Naive B cell (primary cell): Measurements from ENCODE around the gene FAM32A. TPM values are rescaled to one million over a fixed set of nuclear protein-coding genes. Genes with fewer than 3 reads are reported as not detected.
A peak's percentile ranks its signal among the peaks of the same experiment; 100 is the strongest.

Source experiments
- ATAC-seq, 2 donors: fragments of 150-1000 bp; cut with Tn5 transposase; 2 replicates each; pipeline ENCODE4 v1.10.0; 2021; ENCODE audit warnings: low read depth in 2 of 2, mild to moderate bottlenecking in 2 of 2, moderate library complexity in 2 of 2
- DNase-seq: peaks from one replicate; pipeline ENCODE4 v3.0.0; 2022
- H3K27ac Mint-ChIP-seq, 6 donors: one replicate each; pipeline ENCODE4 v1.8.0; 2020 to 2022; ENCODE audit warnings: mild to moderate bottlenecking in 6 of 6, mixed read lengths in 6 of 6, moderate library complexity in 5 of 6, inconsistent platforms in 2 of 6
- H3K27me3 Mint-ChIP-seq, 3 donors: one replicate each; pipeline ENCODE4 v1.8.0; 2021 to 2022; ENCODE audit warnings: mixed read lengths in 3 of 3, mild to moderate bottlenecking in 1 of 3
- H3K36me3 Mint-ChIP-seq, 2 donors: one replicate each; pipeline ENCODE4 v1.8.0; 2020 to 2022; ENCODE audit warnings: mixed read lengths in 2 of 2, inconsistent platforms in 1 of 2, mild to moderate bottlenecking in 1 of 2
- H3K4me1 Mint-ChIP-seq, 3 donors: one replicate each; pipeline ENCODE4 v1.8.0; 2020 to 2022; ENCODE audit warnings: mixed read lengths in 3 of 3, inconsistent platforms in 1 of 3, mild to moderate bottlenecking in 1 of 3, moderate library complexity in 1 of 3
- H3K4me3 Mint-ChIP-seq, 8 donors: one replicate each; pipeline ENCODE4 v1.8.0; 2020 to 2022; ENCODE audit warnings: mild to moderate bottlenecking in 8 of 8, mixed read lengths in 8 of 8, moderate library complexity in 8 of 8, inconsistent platforms in 2 of 8
- H3K9me3 Mint-ChIP-seq, 7 donors: one replicate each; pipeline ENCODE4 v1.8.0; 2020 to 2022; ENCODE audit warnings: mixed read lengths in 7 of 7, mild to moderate bottlenecking in 5 of 7, inconsistent platforms in 2 of 7, moderate library complexity in 1 of 7
- polyA plus RNA-seq, 6 donors: library from polyadenylated mRNA; unstranded; fragments of 300-500 nt; fragmentation: Illumina TruSeq; gene quantifications; one replicate each; pipeline ENCODE4 v1.2.3, GENCODE V29; 2021; ENCODE audit warnings: low read depth in 6 of 6

The FAM32A gene
- polyA plus RNA-seq, 6 donors from 2014 or later, result 123 to 235 (median 155) TPM

DNA sequence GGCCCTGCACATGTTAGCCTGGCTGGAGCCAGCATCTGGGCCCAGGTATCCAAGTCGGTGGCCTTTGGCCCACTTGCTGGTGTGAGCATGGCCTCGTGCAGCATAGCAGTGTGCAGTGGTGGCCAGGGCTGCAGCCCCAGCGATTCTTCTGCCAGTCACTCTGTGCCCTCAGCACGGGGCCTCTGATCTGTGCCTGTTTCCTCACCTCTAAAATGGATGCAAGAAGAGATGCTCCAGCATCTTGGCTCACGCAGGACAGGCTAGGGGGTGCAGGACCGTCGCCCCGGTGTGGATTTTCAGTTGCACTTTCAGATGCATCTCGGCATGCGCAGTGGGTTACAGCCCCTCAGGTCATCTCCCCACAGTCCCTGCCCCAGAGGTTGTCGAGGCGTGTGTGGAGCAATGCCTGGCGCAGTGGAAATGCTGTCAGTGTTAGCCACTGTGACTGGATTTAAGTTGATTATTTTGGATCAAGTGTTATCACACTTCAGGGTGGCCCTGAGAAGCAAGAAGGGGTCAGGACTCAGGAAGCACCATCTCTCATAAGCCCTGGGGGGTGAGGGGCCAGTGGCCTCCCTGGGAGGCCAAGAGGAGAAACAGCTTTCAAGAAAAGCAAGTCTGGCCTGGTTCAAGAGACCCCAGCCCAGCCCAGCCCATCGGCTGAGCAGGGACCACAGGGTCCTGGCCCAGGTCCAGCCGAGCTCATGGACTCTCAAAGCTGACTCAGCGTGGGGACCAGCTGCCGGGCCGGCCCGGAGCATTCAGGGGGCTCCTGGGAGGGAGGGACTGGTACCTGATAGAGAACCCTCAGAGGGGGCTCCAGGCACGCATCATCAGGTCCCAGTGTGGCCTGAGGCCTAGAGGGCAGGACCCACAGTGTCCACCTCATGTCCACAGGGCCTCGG lies 40.3 kb downstream of the FAM32A start:
- peaks cover 17 to 38% of the 10 kb centered on the region in 2 donors for H3K36me3 Mint-ChIP-seq
- H3K9me3 Mint-ChIP-seq, result peaks cover 0 to 26% (median 13%) of the 10 kb centered on the region in 7 donors
- H3K4me3 Mint-ChIP-seq, result no peak overlapping the region
- ATAC-seq (no peak), DNase-seq (no peak)
- H3K4me1 Mint-ChIP-seq, result peaks cover 0 to 4% (median 0%) of the 10 kb centered on the region in 3 donors
- H3K27me3 Mint-ChIP-seq, result no peaks in the 10 kb centered on the region
- peak overlapping the region in 1 of 6 donors; percentile 66 for H3K27ac Mint-ChIP-seq

DNA sequence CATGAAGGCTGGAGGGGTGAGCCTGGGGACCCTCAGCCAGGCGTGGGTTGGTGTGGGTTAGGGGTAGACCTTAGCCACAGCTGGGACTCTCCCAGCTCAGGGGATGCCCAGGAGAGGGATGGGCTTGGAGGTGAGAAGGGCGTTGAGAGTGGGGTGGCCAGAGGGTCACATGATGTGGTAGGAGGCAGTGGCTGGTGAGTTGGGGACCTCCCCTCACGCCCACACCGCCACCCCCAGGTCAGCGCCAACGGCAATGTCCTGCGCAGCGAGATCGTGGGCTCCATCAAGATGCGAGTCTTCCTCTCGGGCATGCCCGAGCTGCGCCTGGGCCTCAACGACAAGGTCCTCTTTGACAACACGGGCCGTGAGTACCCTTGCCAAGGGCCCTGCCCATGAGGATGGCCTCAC lies 41.0 kb downstream of the FAM32A start:
- Mint-ChIP-seq H3K27ac (peak overlapping the region in 1 of 6 donors; percentile 66), H3K9me3 (peaks cover 0 to 19% (median 7%) of the 10 kb centered on the region in 7 donors), H3K36me3 (peaks cover 13 to 37% of the 10 kb centered on the region in 2 donors), H3K4me3 (no peak overlapping the region), H3K4me1 (peaks cover 0 to 4% (median 0%) of the 10 kb centered on the region in 3 donors), H3K27me3 (no peaks in the 10 kb centered on the region)
- DNase-seq (no peak), ATAC-seq (no peak)

DNA sequence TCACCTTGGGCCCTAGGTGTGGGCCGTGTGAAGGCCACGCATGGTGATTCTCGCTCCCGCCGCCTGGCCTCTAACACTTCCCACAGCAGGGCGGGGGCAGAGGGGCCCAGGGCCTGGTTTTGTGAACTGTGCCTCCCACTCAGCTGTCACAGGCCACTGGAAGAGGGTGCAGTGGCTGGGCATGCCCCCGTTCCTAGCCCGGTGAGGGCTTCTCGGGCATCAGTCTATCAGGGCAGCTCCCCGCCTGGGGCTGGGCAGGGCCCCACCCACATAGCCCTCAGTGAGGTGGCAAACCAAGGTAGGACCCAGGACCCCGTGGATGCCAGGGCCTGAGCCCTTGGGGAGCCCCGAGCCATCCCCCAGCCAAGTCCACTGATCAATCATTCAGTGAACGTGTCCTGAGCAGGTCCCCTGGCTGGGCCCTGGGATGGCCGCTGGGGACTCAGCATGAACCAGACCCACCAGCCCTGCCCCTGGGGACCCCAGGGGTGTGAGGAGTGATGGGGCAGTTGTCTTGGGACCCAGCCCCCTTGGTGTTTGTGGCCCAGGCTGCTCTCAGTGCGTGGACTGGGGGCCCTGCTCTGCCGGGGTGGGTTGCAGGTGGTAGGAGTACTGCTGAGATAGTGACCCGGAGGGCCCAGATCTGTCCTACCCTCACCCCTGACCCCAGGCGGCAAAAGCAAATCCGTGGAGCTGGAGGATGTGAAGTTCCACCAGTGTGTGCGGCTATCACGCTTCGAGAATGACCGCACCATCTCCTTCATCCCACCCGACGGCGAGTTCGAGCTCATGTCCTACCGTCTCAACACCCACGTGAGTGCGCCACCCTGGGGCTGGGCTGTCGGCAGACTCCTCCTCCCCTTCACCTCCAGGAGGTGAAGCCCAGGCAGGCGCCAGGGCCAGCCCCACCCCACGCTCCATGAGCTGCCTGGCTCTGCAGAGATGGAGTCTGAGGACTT lies 41.9 kb downstream of the FAM32A start:
- no peak for DNase-seq

DNA sequence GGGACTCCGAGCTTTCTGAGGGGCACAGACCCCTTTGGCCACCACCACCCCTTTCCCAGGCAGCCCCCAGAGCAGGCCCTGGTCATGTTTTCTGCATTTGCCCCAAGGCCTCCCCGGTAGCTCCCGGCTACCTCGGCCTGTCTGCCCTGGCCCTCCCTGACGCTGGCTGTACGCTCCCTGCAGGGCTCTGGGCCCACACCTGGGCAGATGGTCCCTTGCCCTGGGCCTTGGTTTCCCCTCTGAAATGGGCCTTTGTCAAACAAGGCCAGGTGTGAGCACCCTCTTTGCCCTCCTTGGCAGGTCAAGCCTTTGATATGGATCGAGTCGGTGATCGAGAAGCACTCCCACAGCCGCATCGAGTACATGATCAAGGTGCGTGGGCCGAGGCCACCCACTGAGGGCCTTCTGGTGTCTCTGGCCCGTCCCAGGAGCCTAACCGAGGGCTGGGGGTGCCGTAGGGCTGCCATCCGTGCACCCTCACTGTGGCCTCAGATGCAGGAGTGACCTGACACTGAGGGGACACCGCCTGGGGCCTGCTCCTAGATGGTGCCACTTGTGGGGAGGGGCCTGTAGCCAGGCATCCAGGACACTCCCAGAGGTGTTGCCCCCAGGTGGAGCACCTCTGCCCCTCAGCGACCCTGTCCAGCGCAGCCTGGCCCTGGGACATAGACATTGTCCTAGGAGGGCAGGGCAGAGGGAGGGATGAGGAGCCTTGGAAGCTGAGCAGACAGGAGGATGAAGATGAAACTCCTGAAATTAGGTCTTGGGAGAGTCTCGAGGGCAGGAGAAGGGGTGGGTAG lies 42.8 kb downstream of the FAM32A start:
- Mint-ChIP-seq H3K27ac (no peak overlapping the region), H3K4me1 (peaks cover 0 to 7% (median 0%) of the 10 kb centered on the region in 3 donors), H3K27me3 (no peaks in the 10 kb centered on the region), H3K9me3 (peaks cover 0 to 3% (median 0%) of the 10 kb centered on the region in 7 donors), H3K4me3 (no peak overlapping the region), H3K36me3 (peaks cover 16 to 33% of the 10 kb centered on the region in 2 donors)
- ATAC-seq (no peak), DNase-seq (no peak)

More for the DNA sequence above, 41.9 kb downstream of the FAM32A start:
- ATAC-seq, result no peak
- Mint-ChIP-seq H3K4me1 (peaks cover 0 to 4% (median 0%) of the 10 kb centered on the region in 3 donors), H3K36me3 (peaks cover 19 to 36% of the 10 kb centered on the region in 2 donors), H3K27ac (no peak overlapping the region), H3K27me3 (no peaks in the 10 kb centered on the region), H3K4me3 (no peak overlapping the region), H3K9me3 (peaks cover 0 to 11% (median 1%) of the 10 kb centered on the region in 7 donors)

DNA sequence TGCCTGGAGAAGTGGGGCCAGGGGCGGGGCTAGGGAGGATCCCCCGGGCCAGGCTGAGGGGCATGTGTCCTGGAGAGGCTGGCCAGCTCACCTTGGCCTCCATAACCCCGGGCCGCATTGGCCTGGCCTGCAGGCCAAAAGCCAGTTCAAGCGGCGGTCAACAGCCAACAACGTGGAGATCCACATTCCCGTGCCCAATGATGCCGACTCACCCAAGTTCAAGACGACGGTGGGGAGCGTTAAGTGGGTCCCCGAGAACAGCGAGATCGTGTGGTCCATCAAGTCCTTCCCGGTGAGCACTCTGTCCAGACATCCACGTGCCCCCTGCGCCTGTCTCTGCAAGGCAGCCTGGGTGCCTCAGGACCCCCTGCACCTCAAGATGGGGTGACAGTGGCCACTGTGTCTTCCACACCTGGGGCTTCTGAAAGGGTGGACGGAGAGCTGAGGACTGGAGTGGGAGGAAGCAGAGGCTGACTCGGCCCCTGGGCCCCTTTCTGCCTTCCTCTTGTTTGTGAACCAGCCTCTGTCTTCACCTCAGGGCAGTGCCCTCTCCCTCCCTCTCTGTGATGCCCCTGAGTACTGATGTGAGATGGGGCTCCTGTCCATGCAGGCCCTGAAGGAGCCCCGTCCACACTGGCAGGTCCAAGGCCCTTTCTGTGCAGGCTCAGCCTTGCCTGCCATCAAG lies 43.6 kb downstream of the FAM32A start:
- H3K4me3 Mint-ChIP-seq, result no peak overlapping the region
- H3K27me3 Mint-ChIP-seq, result no peaks in the 10 kb centered on the region
- peaks cover 13 to 28% of the 10 kb centered on the region in 2 donors for H3K36me3 Mint-ChIP-seq
- ATAC-seq (no peak), DNase-seq (no peak)
- H3K27ac Mint-ChIP-seq, result no peak overlapping the region
- H3K4me1 Mint-ChIP-seq, result peaks cover 0 to 7% (median 0%) of the 10 kb centered on the region in 3 donors
- no peaks in the 10 kb centered on the region for H3K9me3 Mint-ChIP-seq

DNA sequence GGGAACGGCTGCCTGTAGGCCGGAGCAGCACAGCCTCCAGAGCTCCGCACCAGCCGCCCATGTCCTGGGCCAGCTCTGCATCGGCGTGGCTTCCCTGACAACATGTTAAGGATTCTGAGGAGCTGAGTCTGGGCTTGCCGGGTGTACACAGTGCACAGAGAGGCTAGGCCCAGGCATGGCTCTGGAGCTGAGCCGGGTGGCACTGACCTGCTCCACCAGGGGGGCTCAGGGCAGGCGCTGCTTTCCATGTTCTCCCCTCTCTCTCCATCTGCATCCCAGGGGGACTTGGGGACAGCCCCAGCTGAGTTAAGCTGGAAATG lies 44.1 kb downstream of the FAM32A start:
- H3K9me3 Mint-ChIP-seq, result no peaks in the 10 kb centered on the region
- H3K27ac Mint-ChIP-seq, result no peak overlapping the region
- ATAC-seq (no peak), DNase-seq (no peak)
- no peaks in the 10 kb centered on the region for H3K27me3 Mint-ChIP-seq
- H3K4me3 Mint-ChIP-seq, result no peak overlapping the region
- H3K36me3 Mint-ChIP-seq, result peaks cover 13 to 24% of the 10 kb centered on the region in 2 donors
- peaks cover 0 to 7% (median 0%) of the 10 kb centered on the region in 3 donors for H3K4me1 Mint-ChIP-seq

DNA sequence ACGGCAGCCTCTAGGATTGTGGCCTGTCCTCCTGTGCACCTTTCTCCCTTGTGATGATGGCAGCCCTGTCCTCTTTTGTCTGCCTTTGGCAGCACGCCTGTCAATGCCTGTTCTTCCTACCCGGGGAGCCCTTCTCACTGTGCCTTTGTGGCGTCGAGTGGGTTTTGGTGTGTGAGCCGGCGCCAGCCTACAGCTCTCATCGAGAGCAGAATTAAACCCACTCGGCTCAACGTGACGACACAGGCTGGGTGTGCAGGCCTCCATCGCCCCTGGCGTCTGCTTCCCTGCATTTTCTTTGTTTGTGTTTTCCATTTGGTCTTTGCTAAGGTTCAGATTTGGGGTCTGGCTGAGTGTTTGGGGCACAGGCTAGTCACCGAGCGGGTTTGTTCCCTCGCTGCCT lies 46.9 kb downstream of the FAM32A start:
- H3K4me1 Mint-ChIP-seq, result peaks cover 0 to 17% (median 8%) of the 10 kb centered on the region in 3 donors
- no peak for ATAC-seq
- no peak overlapping the region for H3K4me3 Mint-ChIP-seq
- DNase-seq, result no peak
- H3K27ac Mint-ChIP-seq, result no peak overlapping the region
- H3K36me3 Mint-ChIP-seq, result peaks cover 18 to 40% of the 10 kb centered on the region in 2 donors
- H3K9me3 Mint-ChIP-seq, result no peaks in the 10 kb centered on the region
- no peaks in the 10 kb centered on the region for H3K27me3 Mint-ChIP-seq

DNA sequence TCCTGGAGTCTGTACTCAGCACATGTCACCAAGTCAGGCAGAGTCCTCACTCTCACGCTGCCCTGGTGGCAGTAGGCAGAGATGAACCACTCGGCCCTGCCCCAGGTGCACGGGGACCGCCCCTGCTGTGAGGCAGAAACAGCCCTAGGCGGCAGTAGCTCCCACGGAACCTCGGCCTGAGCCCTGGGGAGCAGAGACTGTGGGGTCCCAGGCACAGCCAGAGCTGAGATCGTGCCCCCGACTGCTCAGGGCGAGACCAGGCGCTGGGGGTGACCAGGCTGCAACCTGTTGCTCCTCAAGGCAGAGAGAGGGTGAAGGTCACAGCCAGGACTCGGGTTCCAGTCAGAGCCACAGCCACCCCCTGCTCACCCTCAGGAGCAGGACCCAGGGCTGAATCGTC lies 47.4 kb downstream of the FAM32A start:
- Mint-ChIP-seq H3K4me1 (peaks cover 1 to 17% (median 11%) of the 10 kb centered on the region in 3 donors), H3K27me3 (no peaks in the 10 kb centered on the region), H3K9me3 (no peaks in the 10 kb centered on the region), H3K36me3 (peaks cover 18 to 40% of the 10 kb centered on the region in 2 donors), H3K4me3 (no peak overlapping the region), H3K27ac (no peak overlapping the region)
- DNase-seq, result no peak
- ATAC-seq, result no peak

DNA sequence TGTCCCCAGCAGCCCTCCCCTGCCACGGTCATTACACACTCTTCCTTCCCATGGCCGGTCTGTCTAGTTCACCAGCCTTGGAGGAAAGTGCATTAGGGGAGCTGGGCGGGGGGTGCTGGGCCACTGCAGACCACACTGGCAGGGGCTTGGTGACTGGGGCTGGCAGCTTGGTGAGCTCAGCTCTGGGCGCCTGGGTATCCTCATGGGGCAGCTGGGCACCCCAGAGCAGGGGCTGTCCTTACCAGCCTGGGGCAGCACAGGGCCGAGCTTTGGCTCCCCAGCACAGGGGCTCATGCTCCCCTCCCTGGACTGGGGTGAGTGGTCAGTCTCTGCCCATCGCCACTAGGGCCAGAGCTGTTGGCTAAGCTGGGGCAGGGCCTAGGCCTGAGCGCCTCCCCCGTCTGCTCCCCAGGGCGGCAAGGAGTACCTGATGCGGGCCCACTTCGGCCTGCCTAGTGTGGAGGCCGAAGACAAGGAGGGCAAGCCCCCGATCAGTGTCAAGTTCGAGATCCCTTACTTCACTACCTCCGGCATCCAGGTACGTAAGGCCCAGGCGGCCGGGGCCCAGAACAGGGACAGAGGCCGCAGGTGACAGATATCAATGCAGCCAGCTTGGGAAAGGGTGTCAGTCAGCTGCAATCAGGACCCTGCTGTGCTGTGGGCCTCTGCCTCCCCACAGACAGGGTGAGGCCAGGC lies 48.0 kb downstream of the FAM32A start:
- H3K9me3 Mint-ChIP-seq, result no peaks in the 10 kb centered on the region
- ATAC-seq (no peak), DNase-seq (no peak)
- H3K36me3 Mint-ChIP-seq, result peaks cover 18 to 40% of the 10 kb centered on the region in 2 donors
- H3K27me3 Mint-ChIP-seq, result no peaks in the 10 kb centered on the region
- H3K27ac Mint-ChIP-seq, result peak overlapping the region in 2 of 6 donors; percentile 21 to 59
- peaks cover 8 to 21% (median 18%) of the 10 kb centered on the region in 3 donors for H3K4me1 Mint-ChIP-seq
- H3K4me3 Mint-ChIP-seq, result no peak overlapping the region

DNA sequence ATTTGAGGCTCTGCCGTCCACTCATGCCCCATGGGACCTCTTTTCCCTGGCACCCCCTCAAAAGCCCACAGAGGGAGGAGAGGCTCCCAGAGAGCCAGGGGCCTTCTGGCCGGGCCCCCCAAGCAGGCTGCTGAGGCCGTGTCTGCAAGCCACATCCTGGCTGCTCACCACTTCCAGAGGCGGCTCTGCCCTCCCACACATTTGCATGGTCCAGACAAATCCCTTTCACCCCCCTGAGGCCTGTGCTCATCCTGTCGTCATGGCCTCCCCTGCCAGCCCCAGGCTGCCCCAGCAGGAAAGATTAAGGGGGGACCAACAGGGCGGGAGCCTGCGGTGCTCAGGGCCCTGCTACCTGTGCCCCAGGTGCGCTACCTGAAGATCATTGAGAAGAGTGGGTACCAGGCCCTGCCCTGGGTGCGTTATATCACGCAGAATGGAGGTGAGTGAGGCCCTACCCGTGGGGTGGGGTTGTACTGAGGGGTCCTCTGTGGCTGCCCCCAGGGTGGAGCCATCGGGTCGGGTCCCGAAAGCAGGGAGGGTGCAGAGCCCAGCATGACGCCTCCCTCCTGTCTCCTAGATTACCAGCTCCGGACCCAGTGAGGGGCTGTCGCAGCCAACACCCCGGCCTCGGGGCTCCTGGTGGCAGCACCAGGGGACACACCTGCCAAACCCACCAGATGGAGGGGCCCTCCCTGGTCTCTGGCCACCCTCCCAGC lies 48.8 kb downstream of the FAM32A start:
- Mint-ChIP-seq H3K9me3 (no peaks in the 10 kb centered on the region), H3K4me1 (peaks cover 16 to 26% (median 24%) of the 10 kb centered on the region in 3 donors), H3K4me3 (no peak overlapping the region), H3K36me3 (peaks cover 18 to 40% of the 10 kb centered on the region in 2 donors), H3K27me3 (no peaks in the 10 kb centered on the region), H3K27ac (peak overlapping the region in 1 of 6 donors; percentile 49)
- ATAC-seq (no peak), DNase-seq (no peak)

DNA sequence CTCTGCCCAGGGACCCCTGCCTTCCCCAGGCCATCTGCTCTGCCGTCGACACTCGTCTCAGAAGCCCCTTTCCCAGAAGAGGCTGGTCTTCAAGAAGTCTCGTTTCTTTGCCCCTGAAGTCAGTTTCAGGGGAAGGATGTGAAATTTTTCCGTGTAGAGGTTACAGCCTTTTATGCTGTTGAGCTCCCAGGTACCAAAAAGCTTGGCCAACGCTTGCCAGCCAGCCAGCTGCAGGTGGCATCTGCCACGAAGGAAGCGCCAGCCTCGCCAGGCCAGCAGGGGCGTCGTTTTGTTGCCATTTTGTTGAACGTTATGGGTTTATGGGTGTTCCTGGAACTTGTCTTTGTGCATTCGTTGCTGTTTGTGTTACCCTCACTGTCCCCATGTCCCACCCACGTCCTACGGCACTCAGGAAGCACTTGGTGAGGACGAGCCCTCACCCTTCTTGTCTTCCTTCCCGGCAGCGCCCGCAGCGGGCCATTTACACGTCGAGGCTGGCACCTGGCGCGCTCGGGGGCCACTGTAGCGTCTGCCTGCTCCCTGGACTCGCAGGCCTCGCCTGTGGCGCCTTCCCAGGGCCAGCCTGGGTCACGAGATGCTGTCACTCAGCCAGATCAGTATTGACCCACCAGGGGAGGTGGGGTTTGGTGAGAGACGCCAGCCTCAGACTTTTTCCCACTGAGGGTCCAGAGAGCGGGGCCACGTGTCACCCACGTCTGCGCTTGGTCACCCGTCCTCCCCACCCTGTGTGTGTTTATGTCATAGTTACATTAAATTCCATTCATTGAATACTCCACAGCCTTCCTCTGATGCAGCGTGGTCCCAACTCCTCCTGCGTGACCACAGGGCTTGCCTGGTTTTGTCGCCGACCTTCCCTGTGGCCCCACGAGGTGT lies 49.6 kb downstream of the FAM32A start:
- DNase-seq, result no peak
- ATAC-seq, result no peak
- H3K36me3 Mint-ChIP-seq, result peaks cover 14 to 33% of the 10 kb centered on the region in 2 donors
- H3K4me1 Mint-ChIP-seq, result peaks cover 24 to 33% (median 27%) of the 10 kb centered on the region in 3 donors
- peak overlapping the region in 1 of 6 donors; percentile 34 for H3K27ac Mint-ChIP-seq
- no peaks in the 10 kb centered on the region for H3K27me3 Mint-ChIP-seq
- no peaks in the 10 kb centered on the region for H3K9me3 Mint-ChIP-seq
- H3K4me3 Mint-ChIP-seq, result no peak overlapping the region
